GM12892 (cell line): ENCODE results near the gene SLC12A1.

Source experiments
- POLR2A ChIP-seq: IDR thresholded peaks from 2 replicates; pipeline ENCODE4 v1.6.1; 2011; ENCODE audit warnings: low read depth, low read length, control low read depth
- POLR2AphosphoS5 ChIP-seq: IDR thresholded peaks from 2 replicates; pipeline ENCODE4 v1.6.1; 2011; ENCODE audit warnings: low read depth, low read length, control low read depth
- TAF1 ChIP-seq: IDR thresholded peaks from 2 replicates; pipeline ENCODE4 v1.6.1; 2011; ENCODE audit warnings: low read depth, mild to moderate bottlenecking, control low read depth, low read length, borderline replicate concordance

- TF ChIP-seq POLR2AphosphoS5 (no peak), POLR2A (no peak), TAF1 (no peak)
Measured at GRCh38 chr15:48325400-48325799, 119.3 kb downstream of the SLC12A1 start.
